Choroid plexus epithelial cell (primary cell): Measurements from ENCODE around the gene IP6K3.
A peak's percentile ranks its signal among the peaks of the same experiment; 100 is the strongest.

Experiments
- DNase-seq: peaks from one replicate; pipeline ENCODE4 v3.0.0-alpha.2; 2010; ENCODE audit warnings: low read depth
- H3K4me3 ChIP-seq: 2 replicates; pipeline ENCODE4 v1.5.1; 2011; ENCODE audit warnings: low read depth, mild to moderate bottlenecking, control low read depth, low read length, moderate library complexity
- TF ChIP-seq, protein P1 (sequence below): conservative IDR thresholded peaks from 2 replicates; pipeline ENCODE4 v1.5.1; 2011; ENCODE audit warnings: low read depth, mild to moderate bottlenecking, control low read depth, inconsistent platforms, low read length, moderate library complexity

The IP6K3 gene

DNA sequence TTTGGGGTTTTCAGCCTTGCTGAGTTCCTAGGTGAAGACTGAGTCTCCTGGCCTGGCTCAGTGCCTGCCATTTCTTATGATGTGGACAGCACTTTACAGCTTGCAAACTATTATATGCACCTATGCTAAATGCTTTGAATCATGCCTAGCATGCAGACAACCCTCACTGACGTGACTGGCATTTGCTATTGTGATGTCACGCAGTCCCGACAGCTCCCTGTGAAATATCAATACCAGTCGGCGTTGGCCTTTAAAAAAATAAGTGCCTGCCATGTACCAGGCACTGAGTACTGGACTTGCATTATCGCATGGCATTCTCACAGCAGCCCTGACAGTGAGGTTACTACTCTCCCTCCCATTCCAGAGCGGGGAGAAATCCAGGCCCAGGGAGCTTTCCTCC lies 70.7 kb downstream of the IP6K3 start:
- H3K4me3 ChIP-seq, result no peak overlapping the region
- TF ChIP-seq, protein P1, sequence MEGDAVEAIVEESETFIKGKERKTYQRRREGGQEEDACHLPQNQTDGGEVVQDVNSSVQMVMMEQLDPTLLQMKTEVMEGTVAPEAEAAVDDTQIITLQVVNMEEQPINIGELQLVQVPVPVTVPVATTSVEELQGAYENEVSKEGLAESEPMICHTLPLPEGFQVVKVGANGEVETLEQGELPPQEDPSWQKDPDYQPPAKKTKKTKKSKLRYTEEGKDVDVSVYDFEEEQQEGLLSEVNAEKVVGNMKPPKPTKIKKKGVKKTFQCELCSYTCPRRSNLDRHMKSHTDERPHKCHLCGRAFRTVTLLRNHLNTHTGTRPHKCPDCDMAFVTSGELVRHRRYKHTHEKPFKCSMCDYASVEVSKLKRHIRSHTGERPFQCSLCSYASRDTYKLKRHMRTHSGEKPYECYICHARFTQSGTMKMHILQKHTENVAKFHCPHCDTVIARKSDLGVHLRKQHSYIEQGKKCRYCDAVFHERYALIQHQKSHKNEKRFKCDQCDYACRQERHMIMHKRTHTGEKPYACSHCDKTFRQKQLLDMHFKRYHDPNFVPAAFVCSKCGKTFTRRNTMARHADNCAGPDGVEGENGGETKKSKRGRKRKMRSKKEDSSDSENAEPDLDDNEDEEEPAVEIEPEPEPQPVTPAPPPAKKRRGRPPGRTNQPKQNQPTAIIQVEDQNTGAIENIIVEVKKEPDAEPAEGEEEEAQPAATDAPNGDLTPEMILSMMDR, result no peak
- no peak for DNase-seq

DNA sequence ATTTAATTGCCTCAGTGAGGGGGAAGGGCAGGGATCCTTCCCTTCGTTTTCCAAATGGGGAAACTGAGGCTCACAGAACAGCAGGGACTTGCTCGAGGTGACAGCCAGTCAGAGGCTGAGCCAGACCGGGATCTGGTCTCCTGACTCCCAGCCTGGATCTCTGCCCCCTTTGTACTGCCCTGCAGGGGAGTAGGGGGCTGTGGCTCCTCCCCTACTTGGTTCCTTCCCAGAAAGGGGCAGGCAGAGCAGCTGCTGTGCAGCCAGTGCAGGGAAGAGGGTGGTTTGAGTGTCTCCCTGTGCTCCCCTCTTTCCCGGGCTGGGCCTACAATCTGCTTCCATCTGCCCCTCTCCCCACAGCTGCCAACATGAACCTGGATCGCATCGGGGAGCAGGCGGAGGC lies 72.9 kb downstream of the IP6K3 start:
- no peak for DNase-seq
- TF ChIP-seq, protein P1, result no peak
- no peak overlapping the region for H3K4me3 ChIP-seq

DNA sequence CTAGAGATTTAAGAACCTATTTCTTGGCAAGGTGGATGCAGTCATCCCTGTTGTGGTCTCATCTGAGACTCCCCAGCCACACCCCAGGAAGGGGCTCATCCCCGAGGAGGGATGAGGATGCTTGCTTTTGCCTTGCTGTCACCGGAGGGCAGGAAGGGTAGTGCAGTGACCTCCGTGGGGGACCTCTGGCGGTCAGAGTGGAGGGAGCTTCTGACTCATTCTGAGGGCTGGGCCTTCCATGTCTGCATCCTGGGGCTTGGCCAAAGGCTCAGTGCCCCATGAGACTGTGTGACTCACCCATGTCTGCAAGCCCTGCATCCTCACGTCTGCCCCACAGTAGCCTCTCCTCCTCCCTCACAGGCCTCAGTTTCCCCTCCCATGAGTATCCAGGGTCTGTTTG lies 73.9 kb downstream of the IP6K3 start:
- H3K4me3 ChIP-seq, result no peak overlapping the region
- DNase-seq, result peak; percentile 92
- TF ChIP-seq, protein P1, result peak; percentile 64

DNA sequence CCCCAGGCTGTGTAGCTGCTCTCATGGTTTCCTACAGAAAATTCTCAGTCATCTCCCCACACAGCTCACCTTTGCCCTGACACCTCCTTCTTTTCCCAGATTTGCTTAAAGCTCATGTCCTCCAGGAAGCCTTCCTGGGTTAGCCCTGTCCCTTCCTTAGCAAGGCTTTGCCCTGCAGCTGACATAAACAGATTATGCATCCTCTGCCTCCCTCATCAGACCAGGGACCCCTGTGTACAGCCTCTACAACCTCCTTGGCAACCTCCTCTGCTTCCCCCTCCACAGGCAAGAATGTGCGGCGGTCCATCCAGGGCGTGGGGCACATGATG lies 75.0 kb downstream of the IP6K3 start:
- no peak for DNase-seq
- TF ChIP-seq, protein P1, result no peak
- H3K4me3 ChIP-seq, result no peak overlapping the region
